Fibroblast of lung (primary cell): ENCODE measurements around the gene SELENOK.

Experiments
- CTCF ChIP-seq, 2 donors: IDR thresholded peaks in 1 of 2; conservative IDR thresholded peaks in 1 of 2; 1 replicate in 1 of 2; 2 replicates in 1 of 2; pipeline ENCODE4 v1.5.1; 2011 to 2012; ENCODE audit warnings: low read length in 2 of 2, control low read depth in 1 of 2, inconsistent platforms in 1 of 2, low read depth in 1 of 2, mild to moderate bottlenecking in 1 of 2
- EZH2 ChIP-seq: IDR thresholded peaks from 2 replicates; pipeline ENCODE4 v1.5.1; 2012; ENCODE audit warnings: low read length, control low read depth, mild to moderate bottlenecking; ENCODE audit errors: missing control alignments

- TF ChIP-seq CTCF (conservative IDR thresholded peaks at IDR 0.05 in 1 of 2, IDR thresholded peaks at IDR 0.05 in 1 of 2; ENCODE audit: low read depth in 1 of 2, low read length in 2 of 2) = no peak
- no peak for TF ChIP-seq EZH2
These were observed 4.2 kb downstream of the SELENOK start for GRCh38 chr3:53887446-53887845.
